Adrenal gland (tissue), 12 donors: ENCODE measurements around the gene HTRA3. TPM values are rescaled to one million over a fixed set of nuclear protein-coding genes. Genes with fewer than 3 reads are reported as not detected.

ENCODE experiments used
- DNase-seq, 7 donors: peaks; one replicate each; pipeline ENCODE4 v3.0.0-alpha.2; 2019 to 2020
- H3K27ac ChIP-seq, 5 donors: fragments of 200-600 bp; sonication (generic) in 4 of 5; 1 replicate in 3 of 5; 2 replicates in 2 of 5; pipeline versions ENCODE4 v1.5.1 to v1.8.0; 2016 to 2020; ENCODE audit warnings: mild to moderate bottlenecking in 1 of 5
- H3K27me3 ChIP-seq: fragments of 200-600 bp; 2 replicates; pipeline ENCODE4 v1.8.0; 2021
- H3K36me3 ChIP-seq, 2 donors: fragments of 200-600 bp; replicated peaks in 1 of 2; 1 replicate in 1 of 2; 2 replicates in 1 of 2; pipeline versions ENCODE4 v1.5.1 to v1.8.0; 2018 to 2022
- H3K4me1 ChIP-seq, 2 donors: fragments of 200-600 bp; replicated peaks in 1 of 2; 1 replicate in 1 of 2; 2 replicates in 1 of 2; pipeline versions ENCODE4 v1.5.1 to v1.8.0; 2018 to 2021
- H3K4me3 ChIP-seq, 4 donors: fragments of 200-600 bp; sonication (generic) in 3 of 4; one replicate each; pipeline ENCODE4 v1.5.1; 2016 to 2018
- H3K9me3 ChIP-seq, 3 donors: fragments of 200-600 bp; sonication (generic) in 1 of 3; replicated peaks in 1 of 3; 1 replicate in 2 of 3; 2 replicates in 1 of 3; pipeline versions ENCODE4 v1.5.1 to v1.8.0; 2016 to 2021
- POLR2A ChIP-seq, 2 donors: fragments of 450-650 bp; IDR thresholded peaks; one replicate each; pipeline ENCODE4 v1.6.1; 2017; ENCODE audit warnings: antibody characterized with exemption in 2 of 2, mild to moderate bottlenecking in 2 of 2, moderate library complexity in 1 of 2
- WGBS, 4 donors: extraction: QIAGEN DNeasy Blood & Tissue Kit in 2 of 4; methylation state at CpG; one replicate each; pipeline versions ENCODE4 v1.1.5 to v1.1.7; 2013 to 2017; 5-methylcytosine and 5-hydroxymethylcytosine counted together
- intact Hi-C, 2 donors: fragments of 100-400 bp; cut with DNase I; formaldehyde crosslinking; loops; one replicate each; pipeline versions ENCODE4 v1.14.1 to v1.15.0; 2022 to 2023
- polyA plus RNA-seq, 3 donors: library from polyadenylated mRNA; stranded (reverse); fragments of 200-250 nt in 2 of 3; fragments of 350-450 nt in 1 of 3; fragmentation: Illumina TruSeq in 1 of 3; extraction: RNeasy Lipid Tissue Mini Kit (QIAGEN cat#74804) in 1 of 3; gene quantifications; one replicate each; pipeline ENCODE4 v1.2.3, GENCODE V29; 2013 to 2014
- total RNA-seq, 9 donors: library from RNA; depleted of rRNA in 4 of 9; stranded (reverse); fragments of >200 nt in 4 of 9; fragments of 120-200 nt in 1 of 9; fragmentation: NEBNext Ultra II Directional in 1 of 9; extraction: Animal tissue kit (Norgen Biotek cat#: 25700) in 1 of 9; gene quantifications; one replicate each; pipeline versions ENCODE4 v1.1.0 to v1.2.4, GENCODE V29; 2013 to 2023
- TF ChIP-seq, protein P1 (sequence below), 6 experiments: fragments of 450-650 bp in 4 of 6; fragments of 200-600 bp in 2 of 6; sonication (generic) in 1 of 6; IDR thresholded peaks; 1 replicate in 5 of 6; 2 replicates in 1 of 6; pipeline versions ENCODE4 v1.5.1 to v1.8.0; 2016 to 2021; ENCODE audit warnings: antibody characterized with exemption in 6 of 6, mild to moderate bottlenecking in 2 of 6, moderate library complexity in 1 of 6
- donor health status: healthy with polysubstance abuse.
- donor health status: Bipolar disorder and iron deficiency.
- donor health status: DM: yes; HTN: yes; CAD: no.
- donor health status: DM: no; HTN: no; CAD: no.
- donor health status: DM: no; HTN: no; CAD: no.
- donor health status: DM: yes; HTN: yes; CAD: no.

The HTRA3 gene
- total and polyA plus RNA-seq, 12 donors: 1.6 to 14.0 (median 4.2) TPM

DNA sequence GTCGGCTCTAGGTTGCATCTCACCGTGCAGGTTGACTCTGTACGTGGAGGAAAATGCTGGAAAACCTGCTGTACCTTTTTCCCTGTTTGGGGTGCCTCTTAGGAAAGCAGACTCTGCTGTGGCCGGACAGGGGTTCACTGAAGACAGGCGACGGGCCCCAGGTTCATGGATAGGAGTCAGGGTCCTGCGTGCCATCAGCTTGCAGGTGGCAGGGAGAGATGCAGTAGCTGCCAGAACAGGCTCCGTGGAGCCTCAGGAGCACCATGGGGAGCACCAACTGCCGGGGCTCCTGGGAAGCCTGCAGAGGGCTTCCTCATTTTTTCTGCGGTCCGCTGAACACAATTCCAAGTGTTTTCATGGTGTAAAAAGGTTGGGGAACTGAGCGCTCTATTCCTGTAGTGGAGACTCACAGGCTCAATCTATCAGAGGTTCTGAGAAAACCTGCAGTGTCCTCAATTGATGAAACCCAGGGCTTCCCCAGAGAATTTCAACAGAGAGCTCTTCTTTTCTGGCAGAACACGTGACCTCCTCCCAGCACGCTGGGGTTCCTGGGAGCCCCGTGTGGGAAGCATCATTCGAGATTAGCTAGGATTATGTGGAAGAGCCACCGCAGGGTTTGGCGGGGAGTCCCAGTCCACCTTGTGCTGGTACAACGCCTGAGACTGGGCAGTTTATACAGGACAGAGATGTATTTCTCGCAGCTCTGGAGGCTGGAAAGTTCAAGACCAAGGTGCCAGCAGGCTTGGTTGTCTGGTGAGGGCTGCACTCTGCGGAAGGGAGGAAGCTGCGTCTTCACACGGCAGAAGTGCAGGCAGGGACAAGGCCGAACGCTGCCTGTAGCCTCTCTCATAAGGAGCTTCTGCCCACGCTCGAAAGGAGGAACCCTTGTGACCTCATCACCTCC lies 1.6 kb downstream of the HTRA3 start:
- no peak overlapping the region for H3K4me3 ChIP-seq
- no peak for DNase-seq
- H3K9me3 ChIP-seq: no peaks in the 10 kb centered on the region
- H3K4me1 ChIP-seq: peaks cover 4 to 17% of the 10 kb centered on the region in 2 donors
- H3K27ac ChIP-seq: peak overlapping the region in 1 of 5 donors; percentile 53
- H3K36me3 ChIP-seq: no peaks in the 10 kb centered on the region
- H3K27me3 ChIP-seq: peaks cover 10% of the 10 kb centered on the region
- 71 to 83% (median 83%) methylated on average over 15 to 27 of the region's 27 CpGs for WGBS, 4 donors
- no peak for TF ChIP-seq POLR2A (IDR thresholded peaks at IDR 0.05)
- TF ChIP-seq, protein P1, sequence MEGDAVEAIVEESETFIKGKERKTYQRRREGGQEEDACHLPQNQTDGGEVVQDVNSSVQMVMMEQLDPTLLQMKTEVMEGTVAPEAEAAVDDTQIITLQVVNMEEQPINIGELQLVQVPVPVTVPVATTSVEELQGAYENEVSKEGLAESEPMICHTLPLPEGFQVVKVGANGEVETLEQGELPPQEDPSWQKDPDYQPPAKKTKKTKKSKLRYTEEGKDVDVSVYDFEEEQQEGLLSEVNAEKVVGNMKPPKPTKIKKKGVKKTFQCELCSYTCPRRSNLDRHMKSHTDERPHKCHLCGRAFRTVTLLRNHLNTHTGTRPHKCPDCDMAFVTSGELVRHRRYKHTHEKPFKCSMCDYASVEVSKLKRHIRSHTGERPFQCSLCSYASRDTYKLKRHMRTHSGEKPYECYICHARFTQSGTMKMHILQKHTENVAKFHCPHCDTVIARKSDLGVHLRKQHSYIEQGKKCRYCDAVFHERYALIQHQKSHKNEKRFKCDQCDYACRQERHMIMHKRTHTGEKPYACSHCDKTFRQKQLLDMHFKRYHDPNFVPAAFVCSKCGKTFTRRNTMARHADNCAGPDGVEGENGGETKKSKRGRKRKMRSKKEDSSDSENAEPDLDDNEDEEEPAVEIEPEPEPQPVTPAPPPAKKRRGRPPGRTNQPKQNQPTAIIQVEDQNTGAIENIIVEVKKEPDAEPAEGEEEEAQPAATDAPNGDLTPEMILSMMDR (IDR thresholded peaks at IDR 0.05): no peak
- intact Hi-C loops: no loop called here

GRCh38 chr4:8271821-8272220 lies 2.3 kb downstream of the HTRA3 start:
- H3K36me3 ChIP-seq: no peaks in the 10 kb centered on the region
- no peaks in the 10 kb centered on the region for H3K9me3 ChIP-seq
- 87 to 93% (median 89%) methylated on average over 7 to 10 of the region's 10 CpGs for WGBS, 4 donors
- H3K27me3 ChIP-seq: peaks cover 10% of the 10 kb centered on the region
- no peak for TF ChIP-seq POLR2A (IDR thresholded peaks at IDR 0.05)
- TF ChIP-seq, protein P1 (IDR thresholded peaks at IDR 0.05): no peak
- DNase-seq: no peak
- peaks cover 4 to 14% of the 10 kb centered on the region in 2 donors for H3K4me1 ChIP-seq
- H3K4me3 ChIP-seq: no peak overlapping the region
- peak overlapping the region in 1 of 5 donors; percentile 53 for H3K27ac ChIP-seq
- intact Hi-C loops: no loop called here

DNA sequence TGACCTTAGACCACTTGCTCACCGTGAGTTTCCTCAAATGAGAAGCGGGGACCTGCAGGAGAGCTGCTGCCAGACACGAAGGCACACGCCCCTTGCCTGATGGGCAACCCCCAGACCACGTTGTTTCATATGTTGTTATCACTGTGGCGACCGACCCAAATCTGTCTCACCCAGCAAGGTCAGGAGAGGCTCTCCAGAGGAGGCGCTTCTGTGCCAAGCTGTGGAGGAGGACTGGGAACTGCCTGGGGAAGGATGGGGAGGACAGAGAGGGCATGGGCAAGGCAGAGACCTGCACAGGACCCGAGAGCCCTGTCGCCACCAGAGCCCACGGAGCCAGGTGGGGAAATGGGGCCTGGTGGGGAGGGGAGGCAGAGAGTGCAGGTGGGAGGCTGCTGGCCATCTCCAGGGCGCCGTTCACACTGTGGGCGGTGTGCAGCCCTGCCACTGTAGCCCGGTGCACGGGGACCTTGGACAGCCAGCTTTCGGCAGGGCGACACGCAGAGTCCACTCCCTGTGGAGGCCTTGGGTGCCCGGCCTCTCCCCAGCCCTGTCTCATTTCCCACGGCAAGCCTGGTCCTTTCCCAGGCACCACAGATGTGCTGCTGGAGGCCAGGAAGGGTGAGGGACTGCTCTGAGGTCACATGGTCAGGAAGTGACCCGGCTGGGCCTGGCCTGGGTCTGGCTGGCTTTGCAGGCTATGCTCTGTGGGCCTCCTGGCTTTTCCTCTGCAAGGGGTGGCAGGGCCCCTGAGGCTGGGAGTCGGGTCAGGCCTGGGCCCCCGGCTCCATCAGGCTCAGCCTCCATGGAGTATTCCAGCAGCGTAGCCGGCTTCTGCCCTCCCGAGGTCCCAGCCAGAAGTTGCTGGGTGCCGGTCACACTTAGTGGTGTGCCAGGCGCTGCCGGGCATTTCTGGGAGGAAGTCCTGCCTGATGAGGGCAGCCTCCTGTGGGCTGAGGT lies 3.2 kb downstream of the HTRA3 start:
- peaks cover 4 to 7% of the 10 kb centered on the region in 2 donors for H3K4me1 ChIP-seq
- 51 to 61% (median 59%) methylated on average over 13 to 30 of the region's 30 CpGs for WGBS, 4 donors
- H3K27me3 ChIP-seq: peaks cover 10% of the 10 kb centered on the region
- intact Hi-C loops: no loop called here
- H3K9me3 ChIP-seq: no peaks in the 10 kb centered on the region
- H3K27ac ChIP-seq: peak overlapping the region in 1 of 5 donors; percentile 53
- no peak for TF ChIP-seq POLR2A (IDR thresholded peaks at IDR 0.05)
- TF ChIP-seq, protein P1 (IDR thresholded peaks at IDR 0.05): no peak
- no peaks in the 10 kb centered on the region for H3K36me3 ChIP-seq
- peak in 2 of 7 donors; percentile 12 to 41 for DNase-seq
- no peak overlapping the region for H3K4me3 ChIP-seq

GRCh38 chr4:8273450-8273849 lies 3.9 kb downstream of the HTRA3 start:
- WGBS, 4 donors: 75 to 91% (median 81%) methylated on average over 8 to 13 of the region's 13 CpGs

More at GRCh38 chr4:8273450-8273849, 3.9 kb downstream of the HTRA3 start:
- DNase-seq: no peak
- intact Hi-C loops: no loop called here
- Histone ChIP-seq H3K9me3 (no peaks in the 10 kb centered on the region), H3K27ac (peak overlapping the region in 1 of 5 donors; percentile 53), H3K36me3 (no peaks in the 10 kb centered on the region), H3K4me3 (no peak overlapping the region), H3K27me3 (peaks cover 10% of the 10 kb centered on the region), H3K4me1 (peaks cover 4 to 7% of the 10 kb centered on the region in 2 donors)
- TF ChIP-seq, protein P1 (IDR thresholded peaks at IDR 0.05): no peak
- no peak for TF ChIP-seq POLR2A (IDR thresholded peaks at IDR 0.05)
